Activated naive CD8-positive, alpha-beta T cell treated with anti-CD3 and anti-CD28 coated beads, Interleukin-2, amount 50 U/mL, for 24 hours (primary cell): ENCODE data around the gene SGMS1.
"Not testable (repeated sequence)": the region's sequence is repeated elsewhere in the genome, so short reads cannot be mapped to it uniquely, and the experiment has no call there.

ENCODE experiments used
- ATAC-seq: fragments of 150-1000 bp; cut with Tn5 transposase; one replicate; pipeline ENCODE4 v1.10.0; 2021
- DNase-seq: peaks from one replicate; pipeline ENCODE4 v3.0.0; 2021
- H3K27ac Mint-ChIP-seq: one replicate; pipeline ENCODE4 v1.8.0; 2021; ENCODE audit warnings: mild to moderate bottlenecking, mixed read lengths
- H3K27me3 Mint-ChIP-seq: one replicate; pipeline ENCODE4 v1.8.0; 2021; ENCODE audit warnings: mixed read lengths
- H3K36me3 Mint-ChIP-seq: one replicate; pipeline ENCODE4 v1.8.0; 2021; ENCODE audit warnings: low read depth, mixed read lengths
- H3K4me1 Mint-ChIP-seq: one replicate; pipeline ENCODE4 v1.8.0; 2021; ENCODE audit warnings: mixed read lengths
- H3K4me3 Mint-ChIP-seq: one replicate; pipeline ENCODE4 v1.8.0; 2021; ENCODE audit warnings: mild to moderate bottlenecking, moderate library complexity, mixed read lengths
- H3K9me3 Mint-ChIP-seq: one replicate; pipeline ENCODE4 v1.8.0; 2021; ENCODE audit warnings: mixed read lengths

The SGMS1 gene

DNA sequence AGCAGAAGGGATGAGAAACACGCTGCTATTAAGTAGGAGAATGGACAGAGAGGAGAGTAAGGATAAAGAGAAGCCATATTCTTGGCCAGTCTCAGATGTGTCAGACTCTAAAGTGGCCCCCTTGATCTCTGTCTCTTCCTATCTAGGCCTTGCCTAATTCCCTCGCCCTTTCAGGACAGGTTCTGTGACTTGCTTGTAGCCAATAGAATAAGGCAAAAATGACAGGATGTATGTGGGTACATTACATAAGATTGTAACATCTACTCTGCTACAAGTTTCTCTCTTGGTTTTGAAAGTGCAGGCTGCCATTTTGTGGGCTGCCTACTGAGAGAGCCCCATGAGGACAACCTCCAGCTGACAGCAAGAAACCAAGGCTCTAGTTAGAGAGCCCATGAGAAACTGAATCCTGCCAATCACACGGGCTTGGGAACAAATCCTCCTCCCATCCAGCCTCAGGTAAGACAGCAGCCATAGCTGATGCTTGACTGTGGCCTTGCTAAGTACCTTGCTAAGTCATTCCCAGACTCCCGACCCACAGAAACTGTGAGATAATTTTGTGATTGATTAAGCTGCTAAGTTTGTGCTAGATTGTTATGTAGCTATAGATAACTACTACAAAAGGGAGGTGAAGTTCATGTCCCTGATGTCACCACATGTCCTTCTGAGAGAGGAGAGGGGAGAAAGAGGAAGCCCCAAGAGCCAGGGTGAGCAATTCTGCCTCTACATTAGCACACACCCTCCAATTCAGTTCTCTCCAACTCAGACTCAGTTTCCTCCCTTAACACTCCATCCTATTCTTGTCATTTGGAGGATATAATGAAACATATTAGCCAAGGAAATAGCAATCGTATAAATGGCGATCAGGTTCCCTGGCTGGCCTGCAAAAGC, 185.5 kb downstream of the SGMS1 start:
- peak; percentile 33 for ATAC-seq
- no peaks in the 10 kb centered on the region for H3K27me3 Mint-ChIP-seq
- H3K9me3 Mint-ChIP-seq: no peaks in the 10 kb centered on the region
- H3K36me3 Mint-ChIP-seq: peaks cover 11% of the 10 kb centered on the region
- H3K4me3 Mint-ChIP-seq: no peak overlapping the region
- peak overlapping the region; percentile 69 for H3K27ac Mint-ChIP-seq
- DNase-seq: no peak
- H3K4me1 Mint-ChIP-seq: peaks cover 31% of the 10 kb centered on the region

DNA sequence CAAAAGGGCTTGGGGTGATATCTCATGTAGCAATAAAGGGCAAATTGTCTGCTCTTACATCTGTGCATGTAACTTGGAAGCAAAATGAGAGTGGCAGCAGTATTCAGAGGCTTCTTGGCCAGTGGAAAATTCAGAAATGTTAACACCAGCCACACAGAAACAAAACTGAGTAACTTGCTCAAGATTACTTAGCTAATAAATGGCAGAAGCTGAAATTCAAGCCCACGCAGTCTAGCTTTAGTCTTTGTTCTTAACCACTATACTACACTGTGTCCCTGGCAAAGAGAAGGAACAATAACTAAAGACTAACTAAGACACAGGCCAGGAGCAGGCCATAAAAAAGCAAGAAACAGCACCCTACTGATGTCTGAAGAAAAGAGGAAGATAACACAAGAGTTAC, 186.5 kb downstream of the SGMS1 start:
- peak overlapping the region; percentile 69 for H3K27ac Mint-ChIP-seq

DNA sequence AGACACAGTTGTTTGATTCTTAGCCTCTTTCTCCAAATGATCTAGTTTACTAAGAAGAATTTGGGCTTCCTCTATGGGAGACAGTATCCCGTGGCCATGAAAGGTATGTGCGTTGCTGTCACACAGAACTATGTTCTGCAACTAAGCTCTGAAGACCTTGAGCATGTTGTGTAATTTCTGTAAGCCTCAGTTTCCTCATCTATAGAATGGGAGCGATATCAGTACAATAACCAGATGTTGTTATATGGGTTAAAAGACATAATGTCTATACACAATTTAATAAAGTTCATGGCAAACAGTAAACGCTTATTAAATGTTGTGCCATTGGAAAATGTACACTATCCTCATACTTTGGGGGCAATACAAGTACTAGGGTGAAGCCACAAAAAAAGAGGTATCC, 187.0 kb downstream of the SGMS1 start:
- H3K9me3 Mint-ChIP-seq: no peaks in the 10 kb centered on the region
- no peaks in the 10 kb centered on the region for H3K27me3 Mint-ChIP-seq
- ATAC-seq (no peak), DNase-seq (no peak)
- peaks cover 44% of the 10 kb centered on the region for H3K4me1 Mint-ChIP-seq
- no peak overlapping the region for H3K27ac Mint-ChIP-seq
- no peak overlapping the region for H3K4me3 Mint-ChIP-seq
- peaks cover 14% of the 10 kb centered on the region for H3K36me3 Mint-ChIP-seq

More for the DNA sequence above, 186.5 kb downstream of the SGMS1 start:
- H3K27me3 Mint-ChIP-seq: no peaks in the 10 kb centered on the region
- no peak for DNase-seq
- peak; percentile 69 for ATAC-seq
- H3K36me3 Mint-ChIP-seq: peaks cover 13% of the 10 kb centered on the region
- no peaks in the 10 kb centered on the region for H3K9me3 Mint-ChIP-seq
- peaks cover 41% of the 10 kb centered on the region for H3K4me1 Mint-ChIP-seq
- no peak overlapping the region for H3K4me3 Mint-ChIP-seq

DNA sequence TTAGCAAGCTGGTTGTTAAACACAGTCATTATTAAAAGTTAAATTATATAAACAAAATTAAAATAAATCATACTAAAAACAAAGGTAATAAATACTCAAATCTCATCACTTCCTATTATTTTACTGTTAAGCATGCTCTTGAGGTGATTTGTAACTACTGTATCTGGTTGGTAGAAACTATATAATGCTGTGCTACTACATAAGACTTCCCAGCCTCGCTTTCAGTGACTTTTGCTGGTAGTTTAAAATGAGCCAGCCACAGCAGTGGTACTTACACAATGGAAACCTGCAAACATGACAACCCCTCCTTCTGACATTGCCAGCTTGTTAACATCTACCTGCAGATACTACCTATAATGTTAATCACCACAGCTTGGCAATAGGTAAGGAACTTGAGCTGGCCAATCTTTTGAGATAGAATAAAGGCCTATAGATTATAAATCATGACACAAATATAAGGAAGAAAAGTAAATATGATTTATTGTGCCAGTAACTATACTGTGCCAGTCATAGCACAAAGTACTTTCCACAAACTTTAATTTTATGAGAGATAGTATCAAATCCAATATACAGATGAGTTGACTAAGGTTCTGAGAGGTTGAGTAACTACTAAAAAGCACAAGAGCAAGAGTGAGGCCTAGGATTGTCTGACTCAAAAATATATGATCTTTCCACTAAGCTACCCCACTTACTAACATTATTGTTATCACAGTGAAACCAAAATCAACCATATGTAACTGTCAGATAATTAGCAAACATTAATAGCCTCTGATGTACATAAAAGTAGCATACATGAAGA, 191.3 kb downstream of the SGMS1 start:
- ATAC-seq (peak; percentile 74), DNase-seq (no peak)
- H3K27me3 Mint-ChIP-seq: no peaks in the 10 kb centered on the region

DNA sequence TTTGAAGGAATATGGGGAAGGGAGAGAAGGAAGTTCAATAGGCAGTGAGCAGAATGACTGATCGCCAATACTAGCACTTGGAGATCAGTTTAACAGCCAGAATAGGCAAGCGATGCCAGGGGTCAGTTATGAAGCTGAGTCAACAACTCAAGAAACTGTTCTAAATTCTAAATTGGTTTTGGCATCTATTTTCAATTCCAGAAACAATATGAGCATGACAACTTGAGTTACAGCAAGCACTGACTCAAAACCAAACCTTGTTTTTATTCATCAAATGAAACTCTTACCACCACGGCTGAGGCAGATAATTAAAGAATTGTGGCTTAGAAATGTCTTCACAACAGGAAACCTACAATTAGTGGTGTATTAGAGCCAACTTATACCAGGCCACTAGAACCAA, 192.0 kb downstream of the SGMS1 start:
- DNase-seq (no peak), ATAC-seq (peak; percentile 47)
- H3K27me3 Mint-ChIP-seq: no peaks in the 10 kb centered on the region
- H3K9me3 Mint-ChIP-seq: no peaks in the 10 kb centered on the region
- H3K27ac Mint-ChIP-seq: peak overlapping the region; percentile 60
- peak overlapping the region; percentile 21 for H3K4me3 Mint-ChIP-seq
- peaks cover 34% of the 10 kb centered on the region for H3K4me1 Mint-ChIP-seq
- peaks cover 20% of the 10 kb centered on the region for H3K36me3 Mint-ChIP-seq

More for the DNA sequence above, 191.3 kb downstream of the SGMS1 start:
- Mint-ChIP-seq H3K4me3 (peak overlapping the region; percentile 6), H3K27ac (peak overlapping the region; percentile 83), H3K36me3 (peaks cover 18% of the 10 kb centered on the region), H3K4me1 (peaks cover 39% of the 10 kb centered on the region), H3K9me3 (no peaks in the 10 kb centered on the region)

DNA sequence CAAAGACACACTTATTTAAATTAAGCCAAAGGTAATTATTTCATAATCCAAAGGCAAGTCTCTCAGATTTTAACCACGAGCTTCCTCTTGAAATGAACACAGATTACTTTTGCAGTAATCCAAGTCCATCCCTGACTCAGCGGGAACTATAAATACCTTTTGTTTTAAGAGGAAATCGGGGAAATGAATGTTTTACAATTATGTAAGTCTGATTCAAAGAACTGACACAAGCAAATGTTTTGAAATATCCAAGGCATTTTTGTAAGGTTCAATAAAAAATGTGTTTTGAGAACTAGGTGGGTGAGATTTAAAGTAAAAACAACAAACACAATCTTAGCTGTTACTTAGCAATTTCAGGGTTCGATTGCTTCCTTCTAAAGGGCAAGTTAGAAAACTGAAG, 192.6 kb downstream of the SGMS1 start:
- no peak for DNase-seq
- H3K4me1 Mint-ChIP-seq: peaks cover 37% of the 10 kb centered on the region
- peak overlapping the region; percentile 60 for H3K27ac Mint-ChIP-seq
- peaks cover 26% of the 10 kb centered on the region for H3K36me3 Mint-ChIP-seq
- no peak for ATAC-seq
- H3K9me3 Mint-ChIP-seq: no peaks in the 10 kb centered on the region
- H3K4me3 Mint-ChIP-seq: peak overlapping the region; percentile 21
- no peaks in the 10 kb centered on the region for H3K27me3 Mint-ChIP-seq

DNA sequence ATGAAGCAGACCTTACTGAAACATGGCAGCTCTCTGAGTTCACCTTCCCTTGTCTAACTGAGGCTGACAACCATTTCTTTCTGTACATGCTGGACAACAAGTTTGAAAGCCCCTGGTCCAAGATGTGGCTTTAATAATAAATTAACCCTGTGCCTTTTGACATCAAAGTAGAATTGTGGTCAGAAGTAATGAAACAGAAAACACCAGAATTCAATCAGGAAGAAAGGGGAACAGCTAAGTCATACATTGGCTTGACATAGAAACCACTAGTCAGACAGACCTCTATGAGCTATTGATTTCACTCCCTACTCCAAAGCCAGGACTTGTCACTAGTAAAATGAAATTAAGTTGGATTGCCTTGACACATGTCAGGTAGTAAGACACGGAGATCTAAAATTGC, 197.3 kb downstream of the SGMS1 start:
- no peaks in the 10 kb centered on the region for H3K9me3 Mint-ChIP-seq
- peaks cover 15% of the 10 kb centered on the region for H3K4me1 Mint-ChIP-seq
- peak; percentile 59 for ATAC-seq

DNA sequence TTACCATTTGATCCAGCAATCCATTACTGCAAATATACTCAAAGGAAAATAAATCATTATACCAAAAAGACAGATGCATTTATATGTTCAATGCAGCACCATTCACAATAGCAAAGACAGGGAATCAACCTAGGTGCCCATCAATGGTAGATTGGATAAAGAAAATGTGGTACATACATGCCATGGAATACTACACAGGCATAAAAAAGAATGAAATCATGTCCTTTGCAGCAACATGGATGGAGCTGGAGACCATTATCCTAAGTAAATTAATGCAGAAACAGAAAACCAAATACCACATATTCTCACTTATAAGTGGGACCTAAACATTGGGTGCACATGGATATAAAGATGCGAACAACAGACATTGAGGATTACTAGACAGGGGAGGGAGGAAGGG, 198.5 kb downstream of the SGMS1 start:
- H3K4me3 Mint-ChIP-seq, ATAC-seq, H3K27ac Mint-ChIP-seq, DNase-seq, H3K27me3 Mint-ChIP-seq, H3K9me3 Mint-ChIP-seq: not testable (repeated sequence)
- Mint-ChIP-seq H3K36me3 (peaks cover 23% of the 10 kb centered on the region), H3K4me1 (peaks cover 21% of the 10 kb centered on the region)

More for the DNA sequence above, 197.3 kb downstream of the SGMS1 start:
- Mint-ChIP-seq H3K36me3 (peaks cover 23% of the 10 kb centered on the region), H3K27ac (no peak overlapping the region), H3K27me3 (no peaks in the 10 kb centered on the region), H3K4me3 (no peak overlapping the region)
- no peak for DNase-seq

DNA sequence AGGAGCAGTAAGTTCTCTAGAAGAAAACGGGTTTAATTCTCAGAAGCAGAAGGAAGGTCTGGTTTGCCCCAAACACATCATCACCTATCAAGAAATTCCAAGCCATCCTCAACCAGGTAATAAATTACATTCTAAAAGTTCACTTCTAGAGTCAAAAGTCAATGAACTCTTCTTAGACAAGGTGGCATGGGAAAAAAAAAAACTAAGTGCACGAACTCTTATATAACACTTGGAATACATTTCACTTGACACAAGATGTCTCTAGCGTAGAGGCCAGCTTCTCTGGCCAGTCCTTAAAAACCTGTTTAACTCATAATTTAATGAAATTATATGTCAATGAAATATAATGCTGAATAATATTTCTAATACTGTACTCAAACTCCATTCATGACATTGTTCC, 200.3 kb downstream of the SGMS1 start:
- DNase-seq (no peak), ATAC-seq (no peak)
- no peaks in the 10 kb centered on the region for H3K27me3 Mint-ChIP-seq
- H3K27ac Mint-ChIP-seq: no peak overlapping the region
- H3K4me3 Mint-ChIP-seq: no peak overlapping the region
- peaks cover 33% of the 10 kb centered on the region for H3K4me1 Mint-ChIP-seq
- peaks cover 23% of the 10 kb centered on the region for H3K36me3 Mint-ChIP-seq
- no peaks in the 10 kb centered on the region for H3K9me3 Mint-ChIP-seq

DNA sequence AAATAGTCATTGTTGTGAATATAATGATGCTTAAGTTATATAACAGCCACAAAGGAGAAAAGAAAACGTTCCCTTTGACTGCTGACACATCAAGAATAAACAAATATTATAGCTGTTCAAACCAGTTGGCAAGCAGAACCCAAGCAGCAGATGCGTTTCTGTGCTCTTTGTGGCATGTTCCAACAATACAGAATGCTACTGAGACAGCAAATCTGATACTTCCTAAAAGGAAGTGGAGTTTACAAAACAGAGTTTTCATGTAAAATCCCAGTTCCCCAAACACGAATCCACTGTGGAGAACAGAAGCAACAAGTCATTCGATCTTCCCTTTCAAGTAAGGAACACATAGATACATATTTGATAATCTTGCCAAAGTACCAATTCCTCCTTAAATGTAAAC, 201.5 kb downstream of the SGMS1 start:
- Mint-ChIP-seq H3K4me3 (no peak overlapping the region), H3K9me3 (no peaks in the 10 kb centered on the region), H3K27me3 (no peaks in the 10 kb centered on the region), H3K36me3 (peaks cover 17% of the 10 kb centered on the region), H3K4me1 (peaks cover 40% of the 10 kb centered on the region), H3K27ac (no peak overlapping the region)
- no peak for DNase-seq
- ATAC-seq: no peak

DNA sequence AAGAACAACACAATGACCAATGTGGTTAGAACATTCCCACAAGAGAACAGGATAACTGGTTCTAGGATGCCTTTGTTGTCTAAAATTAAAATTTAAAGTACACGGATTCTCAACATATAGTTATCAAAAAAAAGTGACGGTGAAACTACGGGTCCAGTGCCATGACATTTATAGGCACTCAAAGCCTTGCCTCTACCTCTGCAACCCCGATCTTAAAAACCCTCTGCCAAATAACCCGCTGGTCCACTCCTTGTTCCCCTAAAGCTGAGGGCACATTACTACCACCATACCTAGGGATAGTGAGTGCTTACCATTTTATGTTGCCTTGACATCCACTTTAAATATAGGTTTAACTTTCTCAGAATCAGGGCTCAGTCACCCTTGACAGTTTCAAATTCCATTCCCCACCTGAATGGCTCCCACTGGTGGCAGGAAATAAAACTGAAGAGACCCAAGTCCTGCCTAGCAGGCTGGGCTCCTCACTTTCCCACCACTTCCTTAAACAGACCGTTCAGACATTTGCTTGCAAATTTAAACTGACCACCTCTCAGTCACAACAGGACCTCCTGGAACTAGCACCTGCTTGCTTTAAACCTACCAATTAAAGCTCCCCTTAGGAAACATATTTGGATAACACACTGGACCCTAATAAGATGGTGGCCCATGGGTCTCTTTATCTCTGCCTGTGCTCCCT, 202.6 kb downstream of the SGMS1 start:
- peaks cover 34% of the 10 kb centered on the region for H3K4me1 Mint-ChIP-seq

DNA sequence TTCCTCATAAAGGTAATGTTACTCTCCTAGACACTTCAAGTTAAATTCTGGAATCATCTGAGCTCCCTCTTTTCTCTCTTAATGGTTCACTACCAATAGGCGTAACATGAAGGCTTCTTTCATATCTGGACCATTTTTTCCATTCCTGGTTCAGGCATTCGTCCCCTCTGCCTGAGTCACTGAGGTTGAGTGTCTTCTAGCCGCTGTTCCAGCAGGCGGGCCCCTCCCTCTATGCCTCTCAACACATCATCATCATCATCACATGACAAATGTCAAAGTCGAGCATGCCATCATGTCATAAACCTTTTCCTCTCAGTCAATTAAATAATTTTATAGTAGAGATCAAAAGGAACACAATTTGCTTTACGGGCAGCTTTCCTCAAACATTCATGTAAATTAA, 203.6 kb downstream of the SGMS1 start:
- Mint-ChIP-seq H3K4me1 (peaks cover 36% of the 10 kb centered on the region), H3K4me3 (no peak overlapping the region), H3K27ac (no peak overlapping the region), H3K9me3 (no peaks in the 10 kb centered on the region), H3K36me3 (peaks cover 5% of the 10 kb centered on the region), H3K27me3 (no peaks in the 10 kb centered on the region)
- DNase-seq: no peak
- peak; percentile 14 for ATAC-seq

More for the DNA sequence above, 202.6 kb downstream of the SGMS1 start:
- Mint-ChIP-seq H3K4me3 (no peak overlapping the region), H3K9me3 (no peaks in the 10 kb centered on the region), H3K27me3 (no peaks in the 10 kb centered on the region), H3K36me3 (peaks cover 11% of the 10 kb centered on the region), H3K27ac (no peak overlapping the region)
- no peak for ATAC-seq
- DNase-seq: peak; percentile 40

DNA sequence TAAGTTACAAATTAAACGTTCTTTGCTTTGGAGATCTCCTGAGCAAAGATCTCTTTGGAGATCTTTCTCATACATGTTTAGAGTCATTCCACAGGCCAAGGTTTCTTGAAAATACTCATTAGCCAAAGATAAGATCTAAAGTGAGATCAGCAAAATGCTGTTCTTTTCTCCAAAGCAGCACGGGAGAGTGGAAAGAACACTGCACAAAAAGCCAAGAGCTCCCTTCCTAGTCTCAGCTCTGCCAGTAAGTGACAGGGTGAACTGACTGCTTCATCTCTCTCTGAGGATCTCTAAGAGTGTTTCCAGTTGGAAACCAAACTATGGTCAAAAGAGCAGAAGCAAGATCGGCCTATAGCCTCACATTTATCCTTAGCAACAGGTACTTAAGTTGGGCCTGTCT, 204.0 kb downstream of the SGMS1 start:
- Mint-ChIP-seq H3K4me3 (no peak overlapping the region), H3K27me3 (no peaks in the 10 kb centered on the region), H3K27ac (peak overlapping the region; percentile 34), H3K9me3 (no peaks in the 10 kb centered on the region), H3K36me3 (peaks cover 3% of the 10 kb centered on the region), H3K4me1 (peaks cover 36% of the 10 kb centered on the region)
- DNase-seq (no peak), ATAC-seq (no peak)

DNA sequence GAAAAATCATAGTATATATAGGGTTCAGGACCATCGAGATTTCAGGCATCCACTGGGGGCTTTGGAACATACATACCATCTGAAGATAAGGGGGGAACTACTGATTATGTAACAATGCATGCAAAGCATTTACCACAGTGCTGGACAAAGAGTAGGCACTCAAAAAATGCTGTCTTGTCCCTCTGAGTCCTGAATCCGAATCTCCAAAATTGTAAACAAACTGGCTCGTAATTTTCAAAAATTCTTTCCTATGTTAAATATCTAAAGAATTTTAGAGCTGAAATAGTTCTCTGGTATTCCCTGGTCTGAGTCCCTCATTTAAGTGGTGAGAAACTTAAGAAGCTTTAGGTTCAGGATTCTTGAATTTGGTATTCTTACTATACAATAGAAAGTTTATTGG, 204.7 kb downstream of the SGMS1 start:
- no peak for ATAC-seq
- no peak overlapping the region for H3K4me3 Mint-ChIP-seq
- H3K36me3 Mint-ChIP-seq: no peaks in the 10 kb centered on the region
- no peaks in the 10 kb centered on the region for H3K27me3 Mint-ChIP-seq
- H3K9me3 Mint-ChIP-seq: no peaks in the 10 kb centered on the region
- no peak overlapping the region for H3K27ac Mint-ChIP-seq
- H3K4me1 Mint-ChIP-seq: peaks cover 36% of the 10 kb centered on the region
- no peak for DNase-seq
